HepG2 (cell line): Measurements from ENCODE around the gene FMNL2. TPM values are rescaled to one million over a fixed set of nuclear protein-coding genes. Genes with fewer than 3 reads are reported as not detected.

Source experiments
- ARID3A ChIP-seq: IDR thresholded peaks from 2 replicates; pipeline ENCODE4 v1.6.1; 2012; ENCODE audit warnings: low read depth, low read length, improper control_type of control experiment
- BRD4 ChIP-seq: sonication (generic); formaldehyde crosslinking; IDR thresholded peaks from 2 replicates; pipeline ENCODE4 v1.4.0; 2020; ENCODE audit warnings: missing genetic modification reagents
- FOXP1 ChIP-seq, 2 experiments: fragments of 450-650 bp in 1 of 2; IDR thresholded peaks; 2 replicates each; pipeline ENCODE4 v1.6.1; 2017 to 2018; ENCODE audit warnings: antibody characterized with exemption in 1 of 2
- HCFC1 ChIP-seq: fragments of 150-350 bp; IDR thresholded peaks from 2 replicates; pipeline ENCODE4 v1.6.1; 2014; ENCODE audit warnings: low read depth, low read length
- IKZF4 ChIP-seq: sonication (generic); formaldehyde crosslinking; IDR thresholded peaks from 2 replicates; pipeline ENCODE4 v1.5.1; 2020; ENCODE audit warnings: borderline replicate concordance, mild to moderate bottlenecking, low read depth, missing genetic modification reagents; ENCODE audit errors: not compliant biosample characterization
- KDM3A ChIP-seq: IDR thresholded peaks from 2 replicates; pipeline ENCODE4 v1.6.1; 2018; ENCODE audit warnings: low read depth, missing compliant biosample characterization
- MBNL3 ChIP-seq: fragments of 250-450 bp; sonication (Bioruptor Pico); conservative IDR thresholded peaks from 2 replicates; pipeline ENCODE4 v1.8.0; 2022; ENCODE audit warnings: mild to moderate bottlenecking, inconsistent platforms
- MEF2D ChIP-seq: sonication (generic); formaldehyde crosslinking; IDR thresholded peaks from 2 replicates; pipeline ENCODE4 v1.5.1; 2020; ENCODE audit warnings: mild to moderate bottlenecking, missing genetic modification reagents
- MIXL1 ChIP-seq: IDR thresholded peaks from 2 replicates; pipeline ENCODE4 v1.6.1; 2016
- MYPOP ChIP-seq: sonication (generic); formaldehyde crosslinking; IDR thresholded peaks from 2 replicates; pipeline ENCODE4 v1.8.1; 2023; ENCODE audit warnings: mild to moderate bottlenecking, moderate library complexity, missing genetic modification reagents
- NCOA1 ChIP-seq: sonication (generic); formaldehyde crosslinking; IDR thresholded peaks from 2 replicates; pipeline ENCODE4 v1.9.0; 2021; ENCODE audit warnings: missing genetic modification reagents
- NFATC3 ChIP-seq: sonication (generic); formaldehyde crosslinking; IDR thresholded peaks from 2 replicates; pipeline ENCODE4 v1.5.1; 2020; ENCODE audit warnings: mild to moderate bottlenecking, missing genetic modification reagents
- PHB2 ChIP-seq: fragments of 450-650 bp; IDR thresholded peaks from 2 replicates; pipeline ENCODE4 v1.6.1; 2018; ENCODE audit not compliant: partially characterized antibody
- RNF2 ChIP-seq: fragments of 450-650 bp; conservative IDR thresholded peaks from 2 replicates; pipeline ENCODE4 v1.6.1; 2016; ENCODE audit warnings: low read depth
- SETDB1 ChIP-seq: sonication (generic); formaldehyde crosslinking; IDR thresholded peaks from 2 replicates; pipeline ENCODE4 v1.5.1; 2020; ENCODE audit warnings: missing genetic modification reagents, mild to moderate bottlenecking, borderline replicate concordance
- SNAPC2 ChIP-seq: sonication (generic); formaldehyde crosslinking; IDR thresholded peaks from 2 replicates; pipeline ENCODE4 v1.8.1; 2022; ENCODE audit warnings: mild to moderate bottlenecking, missing genetic modification reagents
- SPEN ChIP-seq: sonication (generic); formaldehyde crosslinking; IDR thresholded peaks from 2 replicates; pipeline ENCODE4 v1.5.1; 2020; ENCODE audit warnings: low read depth, mild to moderate bottlenecking, missing genetic modification reagents
- SUZ12 ChIP-seq: fragments of 150-350 bp; IDR thresholded peaks from 2 replicates; pipeline ENCODE4 v1.6.1; 2014; ENCODE audit warnings: low read depth, low read length
- TBX3 ChIP-seq: fragments of 450-650 bp; IDR thresholded peaks from 2 replicates; pipeline ENCODE4 v1.6.1; 2017; ENCODE audit warnings: antibody characterized with exemption, mild to moderate bottlenecking, inconsistent platforms, borderline replicate concordance
- TCF7L2 ChIP-seq: IDR thresholded peaks from 2 replicates; pipeline ENCODE4 v1.6.1; 2011; ENCODE audit warnings: mild to moderate bottlenecking, low read depth, low read length, moderate library complexity
- YEATS2 ChIP-seq: sonication (generic); formaldehyde crosslinking; IDR thresholded peaks from 2 replicates; pipeline ENCODE4 v1.4.0; 2020; ENCODE audit warnings: missing genetic modification reagents, borderline replicate concordance
- ZBTB3 ChIP-seq: sonication (generic); formaldehyde crosslinking; IDR thresholded peaks from 2 replicates; pipeline ENCODE4 v1.4.0; 2020; ENCODE audit warnings: low read depth, mild to moderate bottlenecking, moderate library complexity, missing genetic modification reagents, borderline replicate concordance
- ZC3H13 ChIP-seq: sonication (generic); formaldehyde crosslinking; IDR thresholded peaks from 2 replicates; pipeline ENCODE4 v1.8.1; 2023; ENCODE audit warnings: mild to moderate bottlenecking, missing genetic modification reagents, moderate library complexity
- ZNF496 ChIP-seq: sonication (generic); formaldehyde crosslinking; IDR thresholded peaks from 2 replicates; pipeline ENCODE4 v1.8.1; 2023; ENCODE audit warnings: mild to moderate bottlenecking, moderate library complexity, missing genetic modification reagents; ENCODE audit not compliant: insufficient replicate concordance
- ZNF589 ChIP-seq: sonication (generic); formaldehyde crosslinking; conservative IDR thresholded peaks from 2 replicates; pipeline ENCODE4 v1.8.0; 2022; ENCODE audit warnings: mild to moderate bottlenecking, moderate library complexity, missing genetic modification reagents
- polyA plus RNA-seq, 8 experiments: library from polyadenylated mRNA; depleted of rRNA in 3 of 8; stranded (reverse) in 7 of 8; unstranded in 1 of 8; fragments of >200 nt; fragmentation: Illumina TruSeq in 4 of 8; extraction: Trizol in 4 of 8; gene quantifications; 2 replicates each; pipeline versions ENCODE4 v1.2.1 to v1.2.3, GENCODE V29; 2011 to 2016; ENCODE audit warnings: low read depth in 4 of 8, missing spikeins in 1 of 8, mixed read lengths in 1 of 8; ENCODE audit not compliant: insufficient read depth in 1 of 8
- total RNA-seq, 5 experiments: library from RNA; depleted of rRNA; stranded (reverse); fragments of >200 nt; fragmentation: Illumina TruSeq; extraction: Trizol; gene quantifications; 2 replicates each; pipeline ENCODE4 v1.2.3, GENCODE V29; 2016; ENCODE audit warnings: low read depth in 1 of 5
- TF ChIP-seq, protein P1 (sequence below): sonication (generic); formaldehyde crosslinking; conservative IDR thresholded peaks from 2 replicates; pipeline ENCODE4 v1.8.1; 2023; ENCODE audit warnings: missing genetic modification reagents
- TF ChIP-seq, protein P2 (sequence below): sonication (generic); formaldehyde crosslinking; IDR thresholded peaks from 2 replicates; pipeline ENCODE4 v1.8.0; 2022; ENCODE audit warnings: mild to moderate bottlenecking, missing genetic modification reagents, borderline replicate concordance

The FMNL2 gene
- total and polyA plus RNA-seq, 2 of the 13 experiments (the other 11 are each of a cell fraction or from before 2014, with no cell fraction given) = 66.5 to 67.7 TPM

GRCh38 chr2:152473151-152473857, 138.3 kb downstream of the FMNL2 start (continued):
- TF ChIP-seq SNAPC2 (CRISPR knock-in tag) (peak; percentile 44; the same call in 1 of the 2 replicates), FOXP1 (IDR thresholded peaks at IDR 0.05) (no peak), FOXP1 (CRISPR knock-in tag; IDR thresholded peaks at IDR 0.05) (no peak), PHB2 (no peak), NFATC3 (CRISPR knock-in tag) (no peak), MBNL3 (CRISPR knock-in tag) (no peak), TCF7L2 (no peak), TBX3 (no peak), ZC3H13 (CRISPR knock-in tag) (no peak), HCFC1 (no peak), YEATS2 (no peak), ARID3A (0 out of 2 replicates have a peak, but pooled peaks have one; percentile 6), SUZ12 (no peak), SPEN (no peak), NCOA1 (CRISPR knock-in tag) (no peak), ZNF589 (CRISPR knock-in tag) (no peak), IKZF4 (CRISPR knock-in tag) (no peak), KDM3A (no peak), ZBTB3 (CRISPR knock-in tag) (no peak), ZNF496 (CRISPR knock-in tag) (no peak), SETDB1 (CRISPR knock-in tag) (no peak), BRD4 (CRISPR knock-in tag) (no peak), RNF2 (no peak), MIXL1 (CRISPR knock-in tag) (no peak), MEF2D (no peak), MYPOP (CRISPR knock-in tag) (no peak)
- TF ChIP-seq, protein P1, sequence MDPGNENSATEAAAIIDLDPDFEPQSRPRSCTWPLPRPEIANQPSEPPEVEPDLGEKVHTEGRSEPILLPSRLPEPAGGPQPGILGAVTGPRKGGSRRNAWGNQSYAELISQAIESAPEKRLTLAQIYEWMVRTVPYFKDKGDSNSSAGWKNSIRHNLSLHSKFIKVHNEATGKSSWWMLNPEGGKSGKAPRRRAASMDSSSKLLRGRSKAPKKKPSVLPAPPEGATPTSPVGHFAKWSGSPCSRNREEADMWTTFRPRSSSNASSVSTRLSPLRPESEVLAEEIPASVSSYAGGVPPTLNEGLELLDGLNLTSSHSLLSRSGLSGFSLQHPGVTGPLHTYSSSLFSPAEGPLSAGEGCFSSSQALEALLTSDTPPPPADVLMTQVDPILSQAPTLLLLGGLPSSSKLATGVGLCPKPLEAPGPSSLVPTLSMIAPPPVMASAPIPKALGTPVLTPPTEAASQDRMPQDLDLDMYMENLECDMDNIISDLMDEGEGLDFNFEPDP (CRISPR knock-in tag) = no peak
- TF ChIP-seq, protein P2, sequence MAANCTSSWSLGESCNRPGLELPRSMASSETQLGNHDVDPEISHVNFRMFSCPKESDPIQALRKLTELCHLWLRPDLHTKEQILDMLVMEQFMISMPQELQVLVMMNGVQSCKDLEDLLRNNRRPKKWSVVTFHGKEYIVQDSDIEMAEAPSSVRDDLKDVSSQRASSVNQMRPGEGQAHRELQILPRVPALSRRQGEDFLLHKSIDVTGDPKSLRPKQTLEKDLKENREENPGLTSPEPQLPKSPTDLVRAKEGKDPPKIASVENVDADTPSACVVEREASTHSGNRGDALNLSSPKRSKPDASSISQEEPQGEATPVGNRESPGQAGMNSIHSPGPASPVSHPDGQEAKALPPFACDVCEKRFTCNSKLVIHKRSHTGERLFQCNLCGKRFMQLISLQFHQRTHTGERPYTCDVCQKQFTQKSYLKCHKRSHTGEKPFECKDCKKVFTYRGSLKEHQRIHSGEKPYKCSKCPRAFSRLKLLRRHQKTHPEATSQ = no peak
